ENCODE results near the gene TRPC4. TPM values are rescaled to one million over a fixed set of nuclear protein-coding genes. Genes with fewer than 3 reads are reported as not detected.

Gene TRPC4
- total RNA-seq, 1 donor from 2014 or later: 6.1 TPM

DNA sequence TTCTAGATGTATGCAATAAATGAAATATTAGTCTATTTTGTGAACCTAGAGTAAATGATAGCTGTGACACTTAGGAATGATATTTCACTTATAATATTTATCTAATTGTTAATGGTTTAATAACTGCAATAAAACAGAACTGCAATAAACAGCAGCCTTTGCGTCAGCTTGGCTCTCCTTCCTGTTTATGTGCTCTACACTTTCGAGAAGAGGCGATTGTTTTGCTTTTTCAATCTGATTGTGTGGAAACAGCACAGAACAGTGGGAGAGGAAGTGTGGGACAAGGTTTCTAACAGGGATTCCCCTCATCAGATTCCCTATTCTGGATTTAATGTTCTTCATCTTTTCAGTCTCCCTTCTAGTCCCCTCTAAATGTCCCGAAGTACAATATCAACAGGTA is 17.3 kb upstream of the TRPC4 start:
- no peak overlapping the region for H3K4me3 Mint-ChIP-seq
- no peak for TF ChIP-seq CTCF (conservative IDR thresholded peaks at IDR 0.05)
- H3K36me3 Mint-ChIP-seq: no peaks in the 10 kb centered on the region
- no peak for DNase-seq (ENCODE audit: extremely low spot score, unreplicated experiment)
- no peaks in the 10 kb centered on the region for H3K4me1 Mint-ChIP-seq (ENCODE audit: unreplicated experiment)
- H3K27me3 Mint-ChIP-seq: no peaks in the 10 kb centered on the region
- H3K27ac Mint-ChIP-seq: no peak overlapping the region
- H3K9me3 Mint-ChIP-seq: no peaks in the 10 kb centered on the region

- no peak for TF ChIP-seq CTCF (conservative IDR thresholded peaks at IDR 0.05)
- Mint-ChIP-seq H3K4me3 (no peak overlapping the region), H3K4me1 (ENCODE audit: unreplicated experiment) (no peaks in the 10 kb centered on the region), H3K9me3 (no peaks in the 10 kb centered on the region), H3K27ac (no peak overlapping the region), H3K27me3 (no peaks in the 10 kb centered on the region), H3K36me3 (no peaks in the 10 kb centered on the region)
- no peak for DNase-seq (ENCODE audit: extremely low spot score, unreplicated experiment)
Measured at GRCh38 chr13:37884674-37885073, 15.1 kb upstream of the TRPC4 start.

DNA sequence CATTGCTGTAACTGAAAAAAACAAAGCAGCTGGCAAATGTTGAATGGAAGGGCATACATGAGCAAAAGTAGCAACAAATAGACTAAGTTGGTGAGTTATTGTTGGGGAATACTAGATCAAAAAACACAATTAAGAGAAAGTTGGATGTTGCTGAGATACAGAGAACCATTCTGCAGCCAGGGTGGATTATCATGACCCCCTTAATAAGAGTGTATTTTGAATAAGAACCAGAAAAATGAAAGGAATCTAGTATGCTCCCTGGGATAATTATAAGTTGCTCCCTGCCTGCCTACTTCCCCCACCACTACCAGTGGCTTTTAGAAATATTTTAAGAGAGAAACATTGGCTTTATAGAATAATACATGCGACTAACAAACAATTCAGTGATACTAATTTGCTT is 14.5 kb upstream of the TRPC4 start:
- Mint-ChIP-seq H3K9me3 (no peaks in the 10 kb centered on the region), H3K27me3 (no peaks in the 10 kb centered on the region), H3K36me3 (no peaks in the 10 kb centered on the region), H3K4me1 (ENCODE audit: unreplicated experiment) (no peaks in the 10 kb centered on the region), H3K4me3 (no peak overlapping the region), H3K27ac (no peak overlapping the region)
- DNase-seq (ENCODE audit: extremely low spot score, unreplicated experiment): no peak
- no peak for TF ChIP-seq CTCF (conservative IDR thresholded peaks at IDR 0.05)

DNA sequence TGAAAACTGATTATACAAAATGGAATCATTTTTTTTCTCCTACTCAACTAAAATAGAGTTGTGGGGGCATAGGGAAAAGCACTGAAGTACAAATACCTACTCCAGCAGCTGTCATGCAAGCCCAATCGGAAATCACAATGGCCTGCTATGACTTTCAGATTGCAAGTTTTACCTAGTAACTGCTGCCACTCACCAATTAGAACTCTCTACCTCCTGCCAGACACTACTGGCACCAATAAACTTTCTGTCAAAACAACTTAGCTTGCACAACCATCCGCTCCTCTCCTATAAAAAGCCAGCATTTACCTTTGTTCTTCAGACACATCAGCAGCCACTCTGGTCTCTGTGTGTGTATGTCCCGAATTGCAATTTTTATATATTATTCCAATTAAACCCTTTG is 9.3 kb upstream of the TRPC4 start:
- no peak for DNase-seq (ENCODE audit: extremely low spot score, unreplicated experiment)
- Mint-ChIP-seq H3K4me1 (ENCODE audit: unreplicated experiment) (no peaks in the 10 kb centered on the region), H3K36me3 (no peaks in the 10 kb centered on the region), H3K4me3 (no peak overlapping the region), H3K9me3 (no peaks in the 10 kb centered on the region), H3K27me3 (peaks cover 3% of the 10 kb centered on the region), H3K27ac (no peak overlapping the region)
- no peak for TF ChIP-seq CTCF (conservative IDR thresholded peaks at IDR 0.05)

GRCh38 chr13:37878496-37878895 is 8.9 kb upstream of the TRPC4 start:
- H3K4me1 Mint-ChIP-seq (ENCODE audit: unreplicated experiment): no peaks in the 10 kb centered on the region
- H3K27me3 Mint-ChIP-seq: peaks cover 3% of the 10 kb centered on the region
- no peak overlapping the region for H3K4me3 Mint-ChIP-seq
- no peak for DNase-seq (ENCODE audit: extremely low spot score, unreplicated experiment)
- H3K27ac Mint-ChIP-seq: no peak overlapping the region
- TF ChIP-seq CTCF (conservative IDR thresholded peaks at IDR 0.05): no peak
- H3K36me3 Mint-ChIP-seq: no peaks in the 10 kb centered on the region
- no peaks in the 10 kb centered on the region for H3K9me3 Mint-ChIP-seq

- H3K36me3 Mint-ChIP-seq: no peaks in the 10 kb centered on the region
- TF ChIP-seq CTCF (conservative IDR thresholded peaks at IDR 0.05): no peak
- H3K27ac Mint-ChIP-seq: peak overlapping the region; percentile 60
- peaks cover 17% of the 10 kb centered on the region for H3K4me1 Mint-ChIP-seq (ENCODE audit: unreplicated experiment)
- peaks cover 48% of the 10 kb centered on the region for H3K27me3 Mint-ChIP-seq
- no peaks in the 10 kb centered on the region for H3K9me3 Mint-ChIP-seq
- no peak for DNase-seq (ENCODE audit: extremely low spot score, unreplicated experiment)
- peak overlapping the region; percentile 94 for H3K4me3 Mint-ChIP-seq
Measured at GRCh38 chr13:37870895-37871550, 1.5 kb upstream of the TRPC4 start.

All from type B pancreatic cell (in vitro differentiated cells).